ENCODE data around the gene DNM2. TPM values are rescaled to one million over a fixed set of nuclear protein-coding genes. Genes with fewer than 3 reads are reported as not detected.

Gene DNM2
- total and polyA plus RNA-seq, 9 of the 15 experiments (the other 6 are each of a cell fraction or from before 2014, with no cell fraction given), result 2.2 to 161 (median 72.6) TPM

GRCh38 chr19:10764340-10764894, 46.5 kb downstream of the DNM2 start:
- H3K9ac ChIP-seq (ENCODE audit: insufficient read depth in 1 of 2, low read depth in 2 of 2, low read length in 2 of 2), result peak overlapping the region in 1 of 2 experiments; percentile 71; a peak in 2 of 4 replicates
- ATAC-seq, result no peak

More at GRCh38 chr19:10764340-10764894, 46.5 kb downstream of the DNM2 start:
- Histone ChIP-seq H3K79me2 (ENCODE audit: control insufficient read depth, insufficient read depth, low read length) (peaks cover 75% of the 10 kb centered on the region), H3K27me3 (ENCODE audit: control insufficient read depth in 2 of 2, insufficient read depth in 2 of 2, low read length in 2 of 2) (no peaks in the 10 kb centered on the region), H3K4me1 (replicated peaks in 1 of 2; ENCODE audit: control insufficient read depth in 2 of 2, insufficient read depth in 2 of 2, low read length in 2 of 2) (peaks cover 5 to 39% of the 10 kb centered on the region in 2 experiments), H4K20me1 (replicated peaks; ENCODE audit: control insufficient read depth, insufficient read depth, low read length) (peaks cover 16% of the 10 kb centered on the region; the same call in 1 of the 2 replicates), H3K4me2 (ENCODE audit: insufficient read depth, low read length) (no peak overlapping the region), H3K4me3 (no peak overlapping the region), H2AFZ (ENCODE audit: low read depth, low read length) (no peak overlapping the region), H3K36me3 (ENCODE audit: control insufficient read depth, insufficient read depth, low read length) (peaks cover 73% of the 10 kb centered on the region), H3K9me1 (ENCODE audit: control insufficient read depth, insufficient read depth, low read length) (peaks cover 8% of the 10 kb centered on the region), H3K9me3 (replicated peaks; ENCODE audit: control insufficient read depth, insufficient read depth, low read depth, low read length) (no peaks in the 10 kb centered on the region), H3K27ac (ENCODE audit: extremely low read depth, low read depth, low read length) (no peak overlapping the region; the same call in 2 of the 3 replicates)
- 84% methylated on average over 9 of the region's 9 CpGs for WGBS (ENCODE audit: insufficient coverage, low coverage, missing lambda C conversion rate)
- ChIA-PET POLR2A (no interaction called here), CTCF (ENCODE audit: low intra/inter-chr PET ratio) (interaction anchor here (0.7 kb wide), 1 partner anchor 311 kb away, joined by 4 read pairs; no protein-coding TSS in a partner anchor)
- no peak for FAIRE-seq
- in situ Hi-C loops (cut with MboI) (no loop called here), intact Hi-C loops (cut with micrococcal nuclease) (no loop called here)
- BruUV-seq (replicated peaks), result no TSS peak
- DNase-seq (ENCODE audit: extremely low read depth in 1 of 4, low spot score in 3 of 4), result no peak
- no peak for TF ChIP-seq SNAPC5 (CRISPR knock-in tag; IDR thresholded peaks at IDR 0.05)
- no peak for TF ChIP-seq ZSCAN29 (IDR thresholded peaks at IDR 0.05)
- no peak for TF ChIP-seq U2AF2 (optimal IDR thresholded peaks at IDR 0.05; ENCODE audit: low read depth, low read length)
- no peak for TF ChIP-seq ELK1 (CRISPR knock-in tag; IDR thresholded peaks at IDR 0.05)
- no peak for TF ChIP-seq CGGBP1 (CRISPR knock-in tag; IDR thresholded peaks at IDR 0.05)
- TF ChIP-seq TOE1 (IDR thresholded peaks at IDR 0.05; ENCODE audit: borderline replicate concordance), result no peak
- TF ChIP-seq TOE1 (CRISPR knock-in tag; IDR thresholded peaks at IDR 0.05; ENCODE audit: borderline replicate concordance, low read depth), result no peak
- TF ChIP-seq BDP1 (IDR thresholded peaks at IDR 0.05; ENCODE audit: insufficient read depth, insufficient read length), result no peak
- TF ChIP-seq MXD1 (CRISPR knock-in tag; IDR thresholded peaks at IDR 0.05; ENCODE audit: borderline replicate concordance, poor library complexity, severe bottlenecking), result no peak
- no peak for TF ChIP-seq SETDB1 (IDR thresholded peaks at IDR 0.05; ENCODE audit: low read length)
- no peak for TF ChIP-seq HMGN3 (IDR thresholded peaks at IDR 0.05; ENCODE audit: borderline replicate concordance, extremely low read depth, insufficient read length, low read depth, low read length)
- no peak for TF ChIP-seq MXI1 (IDR thresholded peaks at IDR 0.05; ENCODE audit: low read depth, low read length)
- no peak for TF ChIP-seq ATF1 (CRISPR knock-in tag; IDR thresholded peaks at IDR 0.05)
- no peak for TF ChIP-seq ATF1 (tag; IDR thresholded peaks at IDR 0.05)
- TF ChIP-seq TCF3 (CRISPR knock-in tag; IDR thresholded peaks at IDR 0.05), result no peak
- TF ChIP-seq GATAD2A (IDR thresholded peaks at IDR 0.05), result no peak
- no peak for TF ChIP-seq NEUROD1 (IDR thresholded peaks at IDR 0.05; ENCODE audit: borderline replicate concordance, low read depth, low read length, partially characterized antibody)
- TF ChIP-seq SAP30 (IDR thresholded peaks at IDR 0.05; ENCODE audit: borderline replicate concordance, insufficient read depth, low read depth, low read length, poor library complexity, severe bottlenecking), result no peak
